Thyroid gland (tissue), 4 donors: ENCODE results near the gene CXCL11.

Experiments
- CTCF ChIP-seq, 6 experiments: fragments of 200-600 bp in 3 of 6; fragments of 450-650 bp in 3 of 6; sonication (generic) in 3 of 6; IDR thresholded peaks; one replicate each; pipeline ENCODE4 v1.5.1; 2016 to 2019; ENCODE audit warnings: antibody characterized with exemption in 6 of 6, mild to moderate bottlenecking in 2 of 6, inconsistent platforms in 1 of 6, moderate library complexity in 1 of 6
- POLR2A ChIP-seq, 2 donors: fragments of 450-650 bp; IDR thresholded peaks; one replicate each; pipeline ENCODE4 v1.6.1; 2017; ENCODE audit warnings: antibody characterized with exemption in 2 of 2, mild to moderate bottlenecking in 2 of 2, moderate library complexity in 1 of 2

GRCh38 chr4:75992462-75992861 is 43.4 kb downstream of the CXCL11 start:
- no peak for TF ChIP-seq CTCF (IDR thresholded peaks at IDR 0.05)
- no peak for TF ChIP-seq POLR2A (IDR thresholded peaks at IDR 0.05)
